SK-N-SH (cell line): ENCODE measurements around the gene C10orf88. TPM values are rescaled to one million over a fixed set of nuclear protein-coding genes. Genes with fewer than 3 reads are reported as not detected.

Experiments used
- CTCF ChIA-PET: fragments of 300-600, 350-600 bp; formaldehyde crosslinking; extraction: SDS; loops from one replicate; lab custom pipeline; 2021; lab: Yijun Ruan, JAX
- POLR2A ChIA-PET: fragments of 350-600 bp; sonication (Branson Sonifier 250); formaldehyde crosslinking; extraction: SDS; loops from one replicate; lab custom pipeline; 2020; ENCODE audit warnings: antibody characterized with exemption, inconsistent platforms; lab: Yijun Ruan, JAX
- DNase-seq: peaks from one replicate; pipeline ENCODE4 v3.0.0; 2012
- H2AFZ ChIP-seq: fragments of 200-600 bp; sonication (generic); 2 replicates; pipeline ENCODE4 v1.8.1; 2016; ENCODE audit warnings: antibody characterized with exemption, mild to moderate bottlenecking, low read depth
- H3F3A ChIP-seq: fragments of 200-600 bp; sonication (generic); replicated peaks from 2 replicates; pipeline ENCODE3; 2016; ENCODE audit warnings: antibody characterized with exemption, mild to moderate bottlenecking; ENCODE audit not compliant: insufficient read depth
- H3K27ac ChIP-seq, 2 experiments: fragments of 200-500 bp in 1 of 2; fragments of 200-600 bp in 1 of 2; sonication (Bioruptor generic) in 1 of 2; sonication (generic), shearing (Covaris generic) in 1 of 2; 2 replicates each; pipeline versions ENCODE4 v1.5.1 to v1.6.1; 2014 to 2016; ENCODE audit warnings: low read depth in 2 of 2, inconsistent platforms in 1 of 2, low read length in 1 of 2, mild to moderate bottlenecking in 1 of 2, mixed read lengths in 1 of 2
- H3K27me3 ChIP-seq: fragments of 200-600 bp; sonication (generic), shearing (Covaris generic); 2 replicates; pipeline ENCODE4 v1.6.1; 2016; ENCODE audit warnings: mixed run types; ENCODE audit not compliant: insufficient read depth
- H3K36me3 ChIP-seq, 2 experiments: fragments of 200-500 bp in 1 of 2; fragments of 200-600 bp in 1 of 2; sonication (Bioruptor generic) in 1 of 2; sonication (generic) in 1 of 2; replicated peaks in 1 of 2; 2 replicates each; pipeline versions ENCODE3 to v1.5.1; 2014 to 2016; ENCODE audit warnings: low read length in 1 of 2, mild to moderate bottlenecking in 1 of 2; ENCODE audit not compliant: insufficient read depth in 2 of 2, control insufficient read depth in 1 of 2
- H3K4me1 ChIP-seq, 2 experiments: fragments of 200-500 bp in 1 of 2; fragments of 200-600 bp in 1 of 2; sonication (Bioruptor generic) in 1 of 2; sonication (generic), shearing (Covaris generic) in 1 of 2; 2 replicates each; pipeline versions ENCODE4 v1.5.1 to v1.6.1; 2014 to 2016; ENCODE audit warnings: low read depth in 1 of 2, low read length in 1 of 2, mixed run types in 1 of 2; ENCODE audit not compliant: insufficient read depth in 2 of 2, control insufficient read depth in 1 of 2
- H3K4me2 ChIP-seq: fragments of 200-600 bp; sonication (generic), shearing (Covaris generic); 2 replicates; pipeline ENCODE4 v1.6.1; 2017; ENCODE audit warnings: mixed run types
- H3K4me3 ChIP-seq, 2 experiments: fragments of 200-500 bp in 1 of 2; fragments of 200-600 bp in 1 of 2; sonication (Bioruptor generic) in 1 of 2; sonication (generic), shearing (Covaris generic) in 1 of 2; 2 replicates each; pipeline versions ENCODE4 v1.5.1 to v1.8.1; 2014 to 2016; ENCODE audit warnings: low read depth in 2 of 2, inconsistent platforms in 1 of 2, low read length in 1 of 2, mild to moderate bottlenecking in 1 of 2, mixed read lengths in 1 of 2, moderate library complexity in 1 of 2
- H3K79me2 ChIP-seq: fragments of 200-600 bp; sonication (generic); 2 replicates; pipeline ENCODE4 v1.8.1; 2017; ENCODE audit warnings: mild to moderate bottlenecking; ENCODE audit not compliant: insufficient read depth
- H3K9ac ChIP-seq: fragments of 200-600 bp; sonication (generic); 2 replicates; pipeline ENCODE4 v1.6.1; 2017; ENCODE audit warnings: mixed run types
- H3K9me2 ChIP-seq: fragments of 200-600 bp; sonication (generic); 2 replicates; pipeline ENCODE4 v1.6.1; 2017; ENCODE audit warnings: mixed run types
- H3K9me3 ChIP-seq: fragments of 200-600 bp; sonication (generic); 2 replicates; pipeline ENCODE4 v1.6.1; 2017; ENCODE audit warnings: mixed run types, mild to moderate bottlenecking, moderate library complexity
- H4K20me1 ChIP-seq: fragments of 200-600 bp; sonication (generic); 2 replicates; pipeline ENCODE4 v1.6.1; 2017; ENCODE audit warnings: mild to moderate bottlenecking, mixed run types; ENCODE audit not compliant: insufficient read depth
- EZH2phosphoT487 ChIP-seq: fragments of 200-600 bp; sonication (generic); IDR thresholded peaks from 2 replicates; pipeline ENCODE4 v1.6.1; 2017; ENCODE audit warnings: low read depth, mixed run types, mild to moderate bottlenecking, antibody characterized with exemption, moderate library complexity, borderline replicate concordance
- FOXJ3 ChIP-seq: sonication (generic); formaldehyde crosslinking; IDR thresholded peaks from 2 replicates; pipeline ENCODE4 v1.5.1; 2020; ENCODE audit warnings: mild to moderate bottlenecking, missing genetic modification reagents
- JUND ChIP-seq: IDR thresholded peaks from 2 replicates; pipeline ENCODE4 v1.4.0; 2012
- MAX ChIP-seq: IDR thresholded peaks from 2 replicates; pipeline ENCODE4 v1.4.0; 2012; ENCODE audit warnings: low read depth
- MEF2A ChIP-seq: IDR thresholded peaks from 2 replicates; pipeline ENCODE4 v1.4.0; 2012; ENCODE audit warnings: low read depth, borderline replicate concordance
- NRF1 ChIP-seq: IDR thresholded peaks from 2 replicates; pipeline ENCODE4 v1.6.1; 2012; ENCODE audit warnings: low read depth, mild to moderate bottlenecking, low read length
- RAD21 ChIP-seq: IDR thresholded peaks from 2 replicates; pipeline ENCODE4 v1.6.1; 2012; ENCODE audit warnings: mild to moderate bottlenecking, low read length
- TAF1 ChIP-seq: IDR thresholded peaks from 2 replicates; pipeline ENCODE4 v1.6.1; 2012; ENCODE audit warnings: low read depth, mild to moderate bottlenecking, low read length, moderate library complexity, borderline replicate concordance
- WGBS: methylation state at CpG from one replicate; pipeline ENCODE4 v1.1.6; 2017; ENCODE audit warnings: low lambda C conversion rate; 5-methylcytosine and 5-hydroxymethylcytosine counted together
- polyA plus RNA-seq, 3 experiments: library from polyadenylated mRNA; depleted of rRNA; stranded (reverse); fragments of >200 nt; gene quantifications; 2 replicates each; pipeline ENCODE4 v1.2.3, GENCODE V29; 2012
- TF ChIP-seq, protein P1 (sequence below): IDR thresholded peaks from 2 replicates; pipeline ENCODE4 v1.6.1; 2012; ENCODE audit warnings: mild to moderate bottlenecking, low read depth, low read length, moderate library complexity
- TF ChIP-seq, protein P2 (sequence below): IDR thresholded peaks from 2 replicates; pipeline ENCODE4; 2012

The C10orf88 gene
- polyA plus RNA-seq, 1 of the 3 experiments (the other 2 are of a cell fraction) = 2.7 TPM

GRCh38 chr10:122930140-122930539 lies 23.9 kb downstream of the C10orf88 start:
- Histone ChIP-seq H3K27ac (no peak overlapping the region), H3F3A (no peaks in the 10 kb centered on the region), H3K27me3 (no peaks in the 10 kb centered on the region), H3K79me2 (peaks cover 14% of the 10 kb centered on the region; the same call in 1 of the 2 replicates), H3K9me3 (no peaks in the 10 kb centered on the region), H3K4me2 (no peak overlapping the region), H4K20me1 (no peaks in the 10 kb centered on the region), H3K36me3 (peaks cover 34 to 43% of the 10 kb centered on the region in 2 experiments), H3K4me1 (no peaks in the 10 kb centered on the region), H3K9ac (no peak overlapping the region), H3K9me2 (no peaks in the 10 kb centered on the region), H3K4me3 (no peak overlapping the region), H2AFZ (no peak overlapping the region)
- CTCF ChIA-PET = no interaction called here
- TF ChIP-seq FOXJ3 (CRISPR knock-in tag) (no peak), JUND (no peak), MAX (no peak), NRF1 (no peak), EZH2phosphoT487 (no peak), MEF2A (no peak), TAF1 (no peak), RAD21 (no peak)
- TF ChIP-seq, protein P1, sequence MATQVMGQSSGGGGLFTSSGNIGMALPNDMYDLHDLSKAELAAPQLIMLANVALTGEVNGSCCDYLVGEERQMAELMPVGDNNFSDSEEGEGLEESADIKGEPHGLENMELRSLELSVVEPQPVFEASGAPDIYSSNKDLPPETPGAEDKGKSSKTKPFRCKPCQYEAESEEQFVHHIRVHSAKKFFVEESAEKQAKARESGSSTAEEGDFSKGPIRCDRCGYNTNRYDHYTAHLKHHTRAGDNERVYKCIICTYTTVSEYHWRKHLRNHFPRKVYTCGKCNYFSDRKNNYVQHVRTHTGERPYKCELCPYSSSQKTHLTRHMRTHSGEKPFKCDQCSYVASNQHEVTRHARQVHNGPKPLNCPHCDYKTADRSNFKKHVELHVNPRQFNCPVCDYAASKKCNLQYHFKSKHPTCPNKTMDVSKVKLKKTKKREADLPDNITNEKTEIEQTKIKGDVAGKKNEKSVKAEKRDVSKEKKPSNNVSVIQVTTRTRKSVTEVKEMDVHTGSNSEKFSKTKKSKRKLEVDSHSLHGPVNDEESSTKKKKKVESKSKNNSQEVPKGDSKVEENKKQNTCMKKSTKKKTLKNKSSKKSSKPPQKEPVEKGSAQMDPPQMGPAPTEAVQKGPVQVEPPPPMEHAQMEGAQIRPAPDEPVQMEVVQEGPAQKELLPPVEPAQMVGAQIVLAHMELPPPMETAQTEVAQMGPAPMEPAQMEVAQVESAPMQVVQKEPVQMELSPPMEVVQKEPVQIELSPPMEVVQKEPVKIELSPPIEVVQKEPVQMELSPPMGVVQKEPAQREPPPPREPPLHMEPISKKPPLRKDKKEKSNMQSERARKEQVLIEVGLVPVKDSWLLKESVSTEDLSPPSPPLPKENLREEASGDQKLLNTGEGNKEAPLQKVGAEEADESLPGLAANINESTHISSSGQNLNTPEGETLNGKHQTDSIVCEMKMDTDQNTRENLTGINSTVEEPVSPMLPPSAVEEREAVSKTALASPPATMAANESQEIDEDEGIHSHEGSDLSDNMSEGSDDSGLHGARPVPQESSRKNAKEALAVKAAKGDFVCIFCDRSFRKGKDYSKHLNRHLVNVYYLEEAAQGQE = no peak
- 95% methylated on average over 1 of the region's 1 CpG for WGBS
- DNase-seq = no peak
- POLR2A ChIA-PET = no interaction called here

DNA sequence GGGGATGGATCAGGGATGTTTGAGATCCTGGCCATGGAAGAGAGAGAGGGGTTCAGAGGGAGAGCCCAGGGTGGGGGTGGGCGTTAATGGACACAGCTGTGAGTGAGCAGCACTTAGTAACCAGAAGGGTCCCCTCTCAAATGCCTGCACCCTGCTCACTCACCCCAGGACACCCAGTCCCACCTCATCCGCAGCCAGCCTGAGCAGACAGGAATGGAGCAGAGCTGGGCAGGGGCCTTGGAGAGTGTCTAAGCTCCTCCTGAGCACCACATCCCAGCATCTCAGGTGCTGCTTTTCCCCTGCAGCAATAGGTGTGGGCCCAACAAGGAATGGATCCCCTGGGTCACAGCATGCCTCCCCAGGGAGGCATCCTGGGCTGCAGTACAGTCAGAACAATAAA lies 38.3 kb downstream of the C10orf88 start:
- Histone ChIP-seq H3K79me2 (no peaks in the 10 kb centered on the region), H3K4me1 (no peaks in the 10 kb centered on the region), H3K36me3 (no peaks in the 10 kb centered on the region), H4K20me1 (no peaks in the 10 kb centered on the region), H2AFZ (no peak overlapping the region), H3K9me2 (no peaks in the 10 kb centered on the region), H3F3A (no peaks in the 10 kb centered on the region), H3K4me3 (no peak overlapping the region), H3K4me2 (no peak overlapping the region), H3K27ac (no peak overlapping the region), H3K9me3 (no peaks in the 10 kb centered on the region), H3K27me3 (no peaks in the 10 kb centered on the region), H3K9ac (no peak overlapping the region)
- 51% methylated on average over 2 of the region's 2 CpGs for WGBS
- no peak for DNase-seq
- TF ChIP-seq, protein P2, sequence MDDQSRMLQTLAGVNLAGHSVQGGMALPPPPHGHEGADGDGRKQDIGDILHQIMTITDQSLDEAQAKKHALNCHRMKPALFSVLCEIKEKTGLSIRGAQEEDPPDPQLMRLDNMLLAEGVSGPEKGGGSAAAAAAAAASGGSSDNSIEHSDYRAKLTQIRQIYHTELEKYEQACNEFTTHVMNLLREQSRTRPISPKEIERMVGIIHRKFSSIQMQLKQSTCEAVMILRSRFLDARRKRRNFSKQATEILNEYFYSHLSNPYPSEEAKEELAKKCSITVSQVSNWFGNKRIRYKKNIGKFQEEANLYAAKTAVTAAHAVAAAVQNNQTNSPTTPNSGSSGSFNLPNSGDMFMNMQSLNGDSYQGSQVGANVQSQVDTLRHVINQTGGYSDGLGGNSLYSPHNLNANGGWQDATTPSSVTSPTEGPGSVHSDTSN = no peak
- ChIA-PET POLR2A (no interaction called here), CTCF (interaction anchor here (0.6 kb wide), 1 partner anchor 127 kb away, joined by 3 read pairs; no protein-coding TSS in a partner anchor)
